Fibroblast of skin of left biceps (primary cell): Measurements from ENCODE around the gene ADAM12.

Source experiments
- DNase-seq, 2 experiments: peaks; one replicate each; pipeline ENCODE4 v3.0.0-alpha.2; 2013; ENCODE audit warnings: low read depth in 2 of 2

The ADAM12 gene

GRCh38 chr10:126387931-126388911 is at the start of gene ADAM12:
Gene ADAM12, minus strand, starts transcription at chr10:126388477. Its CDS starts 332 bp downstream, at chr10:126388145.
- no peak for DNase-seq

- no peak for DNase-seq
Observed at GRCh38 chr10:126437635-126438406, 49.5 kb upstream of the ADAM12 start.

GRCh38 chr10:126434235-126434634 is 46.0 kb upstream of the ADAM12 start:
- DNase-seq, result no peak

GRCh38 chr10:126433351-126433750 is 45.1 kb upstream of the ADAM12 start:
- no peak for DNase-seq

GRCh38 chr10:126432507-126432906 is 44.2 kb upstream of the ADAM12 start:
- DNase-seq, result no peak

- no peak for DNase-seq
Observed at GRCh38 chr10:126431816-126432215, 43.5 kb upstream of the ADAM12 start.

- no peak for DNase-seq
Observed at GRCh38 chr10:126430512-126430911, 42.2 kb upstream of the ADAM12 start.

GRCh38 chr10:126429275-126429674 is 41.0 kb upstream of the ADAM12 start:
- no peak for DNase-seq

- no peak for DNase-seq
Observed at GRCh38 chr10:126425489-126426065, 37.3 kb upstream of the ADAM12 start.

GRCh38 chr10:126425032-126425431 is 36.8 kb upstream of the ADAM12 start:
- DNase-seq, result no peak

GRCh38 chr10:126423732-126424491 is 35.6 kb upstream of the ADAM12 start:
- DNase-seq, result no peak

- DNase-seq, result no peak
Observed at GRCh38 chr10:126422567-126422966, 34.3 kb upstream of the ADAM12 start.

- DNase-seq, result peak; percentile 94 to 95
Observed at GRCh38 chr10:126421756-126422256, 33.5 kb upstream of the ADAM12 start.

GRCh38 chr10:126420567-126421300 is 32.5 kb upstream of the ADAM12 start:
- DNase-seq, result no peak

GRCh38 chr10:126417220-126417825 is 29.0 kb upstream of the ADAM12 start:
- no peak for DNase-seq

- no peak for DNase-seq
Observed at GRCh38 chr10:126409821-126410220, 21.5 kb upstream of the ADAM12 start.

- no peak for DNase-seq
Observed at GRCh38 chr10:126408953-126409641, 20.8 kb upstream of the ADAM12 start.

GRCh38 chr10:126407831-126408230 is 19.6 kb upstream of the ADAM12 start:
- DNase-seq, result no peak

- DNase-seq, result no peak
Observed at GRCh38 chr10:126405239-126405775, 17.0 kb upstream of the ADAM12 start.
